ENCODE results near the gene SLC26A11. TPM values are rescaled to one million over a fixed set of nuclear protein-coding genes. Genes with fewer than 3 reads are reported as not detected.

Gene SLC26A11
- total and polyA plus RNA-seq, 12 donors: 14.0 to 101 (median 50.5) TPM

DNA sequence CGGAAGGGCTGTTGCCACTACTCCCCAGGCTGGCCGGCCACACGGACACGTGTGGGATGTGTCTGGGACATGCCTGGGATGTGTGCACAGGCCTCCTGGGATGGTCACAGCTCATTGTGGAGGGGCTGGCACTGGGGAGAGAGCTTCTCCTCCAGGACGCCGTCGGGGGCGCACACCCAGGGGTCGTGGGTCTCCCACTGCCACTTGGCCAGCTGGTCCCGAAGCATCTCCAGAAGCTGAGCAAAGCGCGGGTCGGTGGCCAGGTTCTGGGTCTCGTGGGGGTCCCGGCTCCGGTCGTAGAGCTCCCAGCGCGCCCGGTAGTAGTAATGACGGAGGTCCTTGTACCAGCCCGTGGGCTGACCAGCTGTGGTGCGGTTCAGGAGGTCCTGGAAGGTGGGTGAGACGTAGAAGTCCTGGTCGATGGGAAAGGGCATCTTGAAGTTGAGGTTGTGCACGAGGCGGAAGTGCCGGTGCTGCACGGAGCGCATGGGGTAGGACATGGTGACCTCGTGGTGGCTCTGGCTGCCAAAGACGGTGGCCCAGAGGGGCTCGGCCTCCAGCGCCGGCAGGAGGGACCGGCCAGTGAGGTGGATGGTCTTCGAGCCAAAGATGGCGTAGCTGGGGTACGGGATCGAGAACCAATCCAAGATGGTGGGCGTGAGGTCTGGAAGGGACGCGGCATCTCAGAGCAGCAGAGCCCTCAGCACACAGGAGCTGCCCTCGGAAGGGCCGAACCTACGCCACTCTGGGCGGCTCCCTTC is 9.7 kb upstream of the SLC26A11 start:
- Histone ChIP-seq H3K27me3 (no peaks in the 10 kb centered on the region), H3K36me3 (replicated peaks in 1 of 2) (peaks cover 0 to 70% of the 10 kb centered on the region in 2 donors), H3K9me3 (replicated peaks in 1 of 3) (no peaks in the 10 kb centered on the region), H3K4me1 (replicated peaks in 1 of 2) (no peaks in the 10 kb centered on the region), H3K27ac (no peak overlapping the region), H3K4me3 (no peak overlapping the region)
- WGBS, 4 donors: 94 to 95% (median 95%) methylated on average over 29 to 47 of the region's 47 CpGs
- TF ChIP-seq, protein P1, sequence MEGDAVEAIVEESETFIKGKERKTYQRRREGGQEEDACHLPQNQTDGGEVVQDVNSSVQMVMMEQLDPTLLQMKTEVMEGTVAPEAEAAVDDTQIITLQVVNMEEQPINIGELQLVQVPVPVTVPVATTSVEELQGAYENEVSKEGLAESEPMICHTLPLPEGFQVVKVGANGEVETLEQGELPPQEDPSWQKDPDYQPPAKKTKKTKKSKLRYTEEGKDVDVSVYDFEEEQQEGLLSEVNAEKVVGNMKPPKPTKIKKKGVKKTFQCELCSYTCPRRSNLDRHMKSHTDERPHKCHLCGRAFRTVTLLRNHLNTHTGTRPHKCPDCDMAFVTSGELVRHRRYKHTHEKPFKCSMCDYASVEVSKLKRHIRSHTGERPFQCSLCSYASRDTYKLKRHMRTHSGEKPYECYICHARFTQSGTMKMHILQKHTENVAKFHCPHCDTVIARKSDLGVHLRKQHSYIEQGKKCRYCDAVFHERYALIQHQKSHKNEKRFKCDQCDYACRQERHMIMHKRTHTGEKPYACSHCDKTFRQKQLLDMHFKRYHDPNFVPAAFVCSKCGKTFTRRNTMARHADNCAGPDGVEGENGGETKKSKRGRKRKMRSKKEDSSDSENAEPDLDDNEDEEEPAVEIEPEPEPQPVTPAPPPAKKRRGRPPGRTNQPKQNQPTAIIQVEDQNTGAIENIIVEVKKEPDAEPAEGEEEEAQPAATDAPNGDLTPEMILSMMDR (IDR thresholded peaks at IDR 0.05): no peak
- TF ChIP-seq POLR2A (IDR thresholded peaks at IDR 0.05): no peak
- intact Hi-C loops (cut with DNase I): no loop called here
- no peak for DNase-seq

DNA sequence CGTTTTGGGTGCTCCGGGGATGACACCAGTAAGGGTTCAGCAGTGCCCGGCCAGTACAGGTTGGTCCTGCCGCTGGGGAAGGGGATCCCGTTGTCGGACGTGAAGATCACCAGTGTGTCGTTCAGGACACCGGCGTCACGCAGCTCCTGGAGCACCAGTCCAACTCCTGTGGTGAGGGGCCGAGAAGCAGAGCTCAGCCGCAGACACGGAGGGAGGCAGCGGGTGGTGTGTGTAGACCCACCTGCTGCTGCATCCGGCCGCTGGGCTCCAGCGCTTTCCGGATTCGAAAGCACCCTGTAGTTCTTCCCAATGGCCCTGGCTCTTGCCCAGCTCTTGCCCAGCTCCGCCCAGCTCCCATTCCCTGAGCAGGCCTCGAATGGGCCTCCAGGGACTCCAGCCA is 8.1 kb upstream of the SLC26A11 start:
- no peaks in the 10 kb centered on the region for H3K4me1 ChIP-seq (replicated peaks in 1 of 2)
- H3K27ac ChIP-seq: no peak overlapping the region
- no peaks in the 10 kb centered on the region for H3K9me3 ChIP-seq (replicated peaks in 1 of 3)
- 88 to 94% (median 91%) methylated on average over 20 to 22 of the region's 22 CpGs for WGBS, 4 donors
- intact Hi-C loops (cut with DNase I): no loop called here
- peaks cover 0 to 86% of the 10 kb centered on the region in 2 donors for H3K36me3 ChIP-seq (replicated peaks in 1 of 2)
- H3K4me3 ChIP-seq: no peak overlapping the region
- no peak for TF ChIP-seq POLR2A (IDR thresholded peaks at IDR 0.05)
- TF ChIP-seq, protein P1 (IDR thresholded peaks at IDR 0.05): no peak
- DNase-seq: no peak
- no peaks in the 10 kb centered on the region for H3K27me3 ChIP-seq

DNA sequence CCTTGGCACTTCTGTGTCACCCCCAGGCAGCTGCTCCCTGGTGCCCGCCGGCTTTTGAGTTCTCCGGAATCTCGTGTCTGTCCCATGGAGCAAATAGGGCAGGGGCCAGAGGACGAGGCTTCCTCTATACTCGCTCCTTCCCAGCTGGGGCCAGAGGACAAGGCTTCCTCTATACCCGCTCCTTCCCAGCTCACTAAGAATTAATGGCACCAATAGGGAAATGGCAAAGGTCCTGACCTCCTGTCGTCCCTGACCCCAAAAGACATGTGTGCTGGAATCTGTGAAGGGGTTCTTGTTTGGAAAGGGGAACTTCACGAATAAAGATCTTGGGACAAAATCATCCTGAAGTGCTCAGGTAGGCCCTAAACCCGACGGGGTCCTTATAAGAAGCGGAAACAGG is 7.7 kb upstream of the SLC26A11 start:
- intact Hi-C loops (cut with DNase I): no loop called here
- no peak for DNase-seq
- TF ChIP-seq, protein P1 (IDR thresholded peaks at IDR 0.05): no peak
- no peak for TF ChIP-seq POLR2A (IDR thresholded peaks at IDR 0.05)
- Histone ChIP-seq H3K4me3 (no peak overlapping the region), H3K27ac (no peak overlapping the region), H3K27me3 (no peaks in the 10 kb centered on the region), H3K36me3 (replicated peaks in 1 of 2) (peaks cover 0 to 87% of the 10 kb centered on the region in 2 donors), H3K4me1 (replicated peaks in 1 of 2) (no peaks in the 10 kb centered on the region), H3K9me3 (replicated peaks in 1 of 3) (no peaks in the 10 kb centered on the region)
- 78 to 90% (median 84%) methylated on average over 11 to 12 of the region's 12 CpGs for WGBS, 4 donors

DNA sequence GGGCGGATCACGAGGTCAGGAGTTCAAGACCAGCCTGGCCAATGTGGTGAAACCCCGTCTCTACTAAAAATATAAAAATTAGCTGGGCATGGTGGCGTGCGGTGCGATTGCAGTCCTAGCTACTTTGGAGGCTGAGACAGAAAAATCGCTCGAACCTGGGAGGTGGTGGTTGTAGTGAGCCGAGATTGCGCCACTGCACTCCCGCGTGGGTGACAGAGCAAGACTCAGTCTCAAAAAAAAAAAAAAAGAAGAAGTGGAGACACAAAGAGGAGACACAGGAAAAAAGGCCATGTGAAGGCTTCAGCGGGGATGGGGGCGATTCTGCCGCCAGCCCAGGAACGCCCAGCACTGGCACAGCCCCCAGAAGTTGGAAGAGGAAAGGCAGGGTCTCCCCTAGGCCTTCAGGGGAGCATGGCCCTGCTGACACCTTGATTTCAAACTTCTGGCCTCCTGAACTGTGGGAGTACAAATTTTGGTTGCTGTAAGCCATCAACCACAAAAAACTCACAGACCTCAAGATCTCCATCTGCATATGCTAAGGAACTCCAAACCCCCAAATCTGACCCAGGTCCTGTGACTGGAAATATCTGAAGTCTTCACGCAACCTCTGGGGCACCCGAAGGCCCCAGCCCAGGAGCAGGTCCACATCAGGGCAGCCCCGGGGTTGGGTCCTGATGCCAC is 7.1 kb upstream of the SLC26A11 start:
- H3K36me3 ChIP-seq (replicated peaks in 1 of 2): peaks cover 0 to 87% of the 10 kb centered on the region in 2 donors
- WGBS, 4 donors: 80 to 85% (median 82%) methylated on average over 19 of the region's 19 CpGs
- no peak for TF ChIP-seq POLR2A (IDR thresholded peaks at IDR 0.05)
- TF ChIP-seq, protein P1 (IDR thresholded peaks at IDR 0.05): no peak

More for the DNA sequence above, 7.1 kb upstream of the SLC26A11 start:
- Histone ChIP-seq H3K27me3 (no peaks in the 10 kb centered on the region), H3K4me3 (no peak overlapping the region), H3K27ac (no peak overlapping the region), H3K4me1 (replicated peaks in 1 of 2) (peaks cover 0 to 4% of the 10 kb centered on the region in 2 donors), H3K9me3 (replicated peaks in 1 of 3) (no peaks in the 10 kb centered on the region)
- peak in 2 of 7 donors; percentile 26 to 44 for DNase-seq
- intact Hi-C loops (cut with DNase I): no loop called here
